Activated naive CD8-positive, alpha-beta T cell treated with anti-CD3 and anti-CD28 coated beads, Interleukin-2, amount 10 ng/mL, durations not matched to agents 7 days and 5 days (primary cell): ENCODE results near the gene VEGFC. TPM values are rescaled to one million over a fixed set of nuclear protein-coding genes. Genes with fewer than 3 reads are reported as not detected.

ENCODE experiments used
- ATAC-seq: fragments of 150-1000 bp; cut with Tn5 transposase; one replicate; pipeline ENCODE4 v1.10.0; 2021; ENCODE audit warnings: low read depth, moderate library complexity
- POLR2A ChIA-PET: fragments of 350-600 bp; sonication (Branson Sonifier 250); formaldehyde crosslinking; loops from one replicate; lab custom pipeline; 2021; ENCODE audit warnings: antibody characterized with exemption; lab: Charles Lee
- DNase-seq: peaks from one replicate; pipeline ENCODE4 v3.0.0; 2021
- H3K27ac Mint-ChIP-seq: one replicate; pipeline ENCODE4 v1.8.0; 2022; ENCODE audit warnings: mild to moderate bottlenecking, mixed read lengths
- H3K27me3 Mint-ChIP-seq: one replicate; pipeline ENCODE4 v1.8.0; 2022; ENCODE audit warnings: mild to moderate bottlenecking, moderate library complexity, mixed read lengths
- H3K36me3 Mint-ChIP-seq: one replicate; pipeline ENCODE4 v1.8.0; 2021; ENCODE audit warnings: mild to moderate bottlenecking, mixed read lengths
- H3K4me1 Mint-ChIP-seq: one replicate; pipeline ENCODE4 v1.8.0; 2021; ENCODE audit warnings: mixed read lengths
- H3K4me3 Mint-ChIP-seq: one replicate; pipeline ENCODE4 v1.8.0; 2022; ENCODE audit warnings: mild to moderate bottlenecking, moderate library complexity, mixed read lengths
- H3K9me3 Mint-ChIP-seq: one replicate; pipeline ENCODE4 v1.8.0; 2021; ENCODE audit warnings: mixed read lengths
- total RNA-seq, 2 experiments: library from RNA; stranded (reverse); gene quantifications; one replicate each; pipeline ENCODE4 v1.2.3, GENCODE V29; 2021

VEGFC gene
- total RNA-seq, 2 experiments from 2014 or later, result not detected

- POLR2A ChIA-PET, result no interaction called here
- DNase-seq (no peak), ATAC-seq (no peak)
- peaks cover 43% of the 10 kb centered on the region for H3K27me3 Mint-ChIP-seq
- no peak overlapping the region for H3K4me3 Mint-ChIP-seq
- no peaks in the 10 kb centered on the region for H3K9me3 Mint-ChIP-seq
- no peak overlapping the region for H3K27ac Mint-ChIP-seq
- H3K36me3 Mint-ChIP-seq, result no peaks in the 10 kb centered on the region
- peaks cover 4% of the 10 kb centered on the region for H3K4me1 Mint-ChIP-seq
These were observed 2.3 kb downstream of the VEGFC start for GRCh38 chr4:176790398-176790797.

GRCh38 chr4:176789955-176790354 is 2.8 kb downstream of the VEGFC start:
- Mint-ChIP-seq H3K27me3 (peaks cover 40% of the 10 kb centered on the region), H3K4me1 (peaks cover 4% of the 10 kb centered on the region), H3K9me3 (no peaks in the 10 kb centered on the region), H3K27ac (no peak overlapping the region), H3K36me3 (no peaks in the 10 kb centered on the region), H3K4me3 (no peak overlapping the region)
- DNase-seq, result no peak
- no peak for ATAC-seq
- POLR2A ChIA-PET, result no interaction called here

- POLR2A ChIA-PET, result no interaction called here
- Mint-ChIP-seq H3K4me1 (peaks cover 4% of the 10 kb centered on the region), H3K9me3 (no peaks in the 10 kb centered on the region), H3K27ac (no peak overlapping the region), H3K27me3 (peaks cover 33% of the 10 kb centered on the region), H3K4me3 (no peak overlapping the region), H3K36me3 (no peaks in the 10 kb centered on the region)
- DNase-seq, result no peak
- no peak for ATAC-seq
These were observed 3.8 kb downstream of the VEGFC start for GRCh38 chr4:176788971-176789370.

GRCh38 chr4:176788248-176788647 is 4.5 kb downstream of the VEGFC start:
- DNase-seq (no peak), ATAC-seq (no peak)
- POLR2A ChIA-PET, result no interaction called here
- Mint-ChIP-seq H3K9me3 (no peaks in the 10 kb centered on the region), H3K27me3 (peaks cover 26% of the 10 kb centered on the region), H3K36me3 (no peaks in the 10 kb centered on the region), H3K4me3 (no peak overlapping the region), H3K27ac (no peak overlapping the region), H3K4me1 (peaks cover 2% of the 10 kb centered on the region)

- POLR2A ChIA-PET, result interaction anchor here (0.7 kb wide), 1 partner anchor 612 kb away, joined by 4 read pairs; no protein-coding TSS in a partner anchor
- H3K36me3 Mint-ChIP-seq, result no peaks in the 10 kb centered on the region
- ATAC-seq (no peak), DNase-seq (no peak)
- no peaks in the 10 kb centered on the region for H3K9me3 Mint-ChIP-seq
- no peak overlapping the region for H3K27ac Mint-ChIP-seq
- H3K4me1 Mint-ChIP-seq, result no peaks in the 10 kb centered on the region
- no peak overlapping the region for H3K4me3 Mint-ChIP-seq
- H3K27me3 Mint-ChIP-seq, result peaks cover 4% of the 10 kb centered on the region
These were observed 7.9 kb downstream of the VEGFC start for GRCh38 chr4:176784816-176785215.

- Mint-ChIP-seq H3K27ac (no peak overlapping the region), H3K4me3 (no peak overlapping the region), H3K36me3 (no peaks in the 10 kb centered on the region), H3K4me1 (no peaks in the 10 kb centered on the region), H3K27me3 (no peaks in the 10 kb centered on the region), H3K9me3 (no peaks in the 10 kb centered on the region)
- ATAC-seq (no peak), DNase-seq (no peak)
- POLR2A ChIA-PET, result no interaction called here
These were observed 9.9 kb downstream of the VEGFC start for GRCh38 chr4:176782794-176783193.

GRCh38 chr4:176782191-176782590 is 10.5 kb downstream of the VEGFC start:
- POLR2A ChIA-PET, result no interaction called here
- Mint-ChIP-seq H3K27me3 (no peaks in the 10 kb centered on the region), H3K4me1 (no peaks in the 10 kb centered on the region), H3K4me3 (no peak overlapping the region), H3K36me3 (no peaks in the 10 kb centered on the region), H3K27ac (no peak overlapping the region), H3K9me3 (no peaks in the 10 kb centered on the region)
- DNase-seq (no peak), ATAC-seq (no peak)

GRCh38 chr4:176781739-176782100 is 11.0 kb downstream of the VEGFC start:
- Mint-ChIP-seq H3K36me3 (no peaks in the 10 kb centered on the region), H3K27me3 (no peaks in the 10 kb centered on the region), H3K9me3 (no peaks in the 10 kb centered on the region), H3K4me3 (no peak overlapping the region), H3K4me1 (no peaks in the 10 kb centered on the region), H3K27ac (no peak overlapping the region)
- POLR2A ChIA-PET, result no interaction called here
- ATAC-seq, result no peak
- no peak for DNase-seq

- Mint-ChIP-seq H3K27me3 (no peaks in the 10 kb centered on the region), H3K27ac (no peak overlapping the region), H3K4me1 (no peaks in the 10 kb centered on the region), H3K4me3 (no peak overlapping the region), H3K36me3 (no peaks in the 10 kb centered on the region), H3K9me3 (no peaks in the 10 kb centered on the region)
- ATAC-seq (no peak), DNase-seq (no peak)
- POLR2A ChIA-PET, result no interaction called here
These were observed 11.6 kb downstream of the VEGFC start for GRCh38 chr4:176780995-176781738.

GRCh38 chr4:176779421-176779820 is 13.3 kb downstream of the VEGFC start:
- DNase-seq (no peak), ATAC-seq (no peak)
- POLR2A ChIA-PET, result no interaction called here
- Mint-ChIP-seq H3K9me3 (no peaks in the 10 kb centered on the region), H3K36me3 (no peaks in the 10 kb centered on the region), H3K27me3 (no peaks in the 10 kb centered on the region), H3K27ac (no peak overlapping the region), H3K4me3 (no peak overlapping the region), H3K4me1 (no peaks in the 10 kb centered on the region)

- DNase-seq (no peak), ATAC-seq (no peak)
- Mint-ChIP-seq H3K36me3 (no peaks in the 10 kb centered on the region), H3K27me3 (no peaks in the 10 kb centered on the region), H3K27ac (no peak overlapping the region), H3K9me3 (no peaks in the 10 kb centered on the region), H3K4me3 (no peak overlapping the region), H3K4me1 (no peaks in the 10 kb centered on the region)
- POLR2A ChIA-PET, result no interaction called here
These were observed 14.2 kb downstream of the VEGFC start for GRCh38 chr4:176778491-176778890.

- no peak for ATAC-seq
- no peak overlapping the region for H3K27ac Mint-ChIP-seq
- POLR2A ChIA-PET, result no interaction called here
These were observed 14.7 kb downstream of the VEGFC start for GRCh38 chr4:176778063-176778462.

GRCh38 chr4:176775338-176775737 is 17.4 kb downstream of the VEGFC start:
- no peak for ATAC-seq
- DNase-seq, result no peak
- POLR2A ChIA-PET, result no interaction called here
- Mint-ChIP-seq H3K4me1 (no peaks in the 10 kb centered on the region), H3K27me3 (no peaks in the 10 kb centered on the region), H3K9me3 (no peaks in the 10 kb centered on the region), H3K27ac (no peak overlapping the region), H3K4me3 (no peak overlapping the region), H3K36me3 (no peaks in the 10 kb centered on the region)

More at GRCh38 chr4:176778063-176778462, 14.7 kb downstream of the VEGFC start:
- Mint-ChIP-seq H3K4me1 (no peaks in the 10 kb centered on the region), H3K27me3 (no peaks in the 10 kb centered on the region), H3K36me3 (no peaks in the 10 kb centered on the region), H3K9me3 (no peaks in the 10 kb centered on the region), H3K4me3 (no peak overlapping the region)
- no peak for DNase-seq

- no peaks in the 10 kb centered on the region for H3K4me1 Mint-ChIP-seq
- H3K27ac Mint-ChIP-seq, result no peak overlapping the region
- ATAC-seq, result no peak
- no peak for DNase-seq
- H3K9me3 Mint-ChIP-seq, result no peaks in the 10 kb centered on the region
- H3K36me3 Mint-ChIP-seq, result no peaks in the 10 kb centered on the region
- POLR2A ChIA-PET, result no interaction called here
- no peaks in the 10 kb centered on the region for H3K27me3 Mint-ChIP-seq
- H3K4me3 Mint-ChIP-seq, result no peak overlapping the region
These were observed 17.9 kb downstream of the VEGFC start for GRCh38 chr4:176774852-176775251.
